CD4-positive, alpha-beta T cell treated with Interleukin-12 subunit alpha and Interleukin-12 subunit beta, for 1 hour (primary cell): ENCODE data around the gene ACSL5.

ENCODE experiments used
- DNase-seq: peaks from one replicate; pipeline ENCODE4 v3.0.0-alpha.2; 2020

ACSL5 gene

GRCh38 chr10:112373912-112374338 lies at the start of gene ACSL5:
Gene ACSL5, plus strand, starts transcription at chr10:112374116. Its CDS starts 20,831 bp downstream, at chr10:112394947.
- no peak for DNase-seq

- no peak for DNase-seq
Observed at GRCh38 chr10:112327678-112328077, 46.2 kb upstream of the ACSL5 start.

- DNase-seq = no peak
Observed at GRCh38 chr10:112330162-112330561, 43.8 kb upstream of the ACSL5 start.

GRCh38 chr10:112330607-112331160 lies 43.2 kb upstream of the ACSL5 start:
- DNase-seq = no peak

GRCh38 chr10:112332022-112332421 lies 41.9 kb upstream of the ACSL5 start:
- no peak for DNase-seq

- no peak for DNase-seq
Observed at GRCh38 chr10:112332509-112333228, 41.2 kb upstream of the ACSL5 start.

GRCh38 chr10:112333452-112333851 lies 40.5 kb upstream of the ACSL5 start:
- DNase-seq = no peak

GRCh38 chr10:112335111-112335867 lies 38.6 kb upstream of the ACSL5 start:
- DNase-seq = no peak

- DNase-seq = no peak
Observed at GRCh38 chr10:112335868-112336265, 38.0 kb upstream of the ACSL5 start.

- DNase-seq = no peak
Observed at GRCh38 chr10:112336556-112337201, 37.2 kb upstream of the ACSL5 start.

GRCh38 chr10:112338957-112339356 lies 35.0 kb upstream of the ACSL5 start:
- DNase-seq = no peak

- DNase-seq = no peak
Observed at GRCh38 chr10:112340601-112341000, 33.3 kb upstream of the ACSL5 start.

- no peak for DNase-seq
Observed at GRCh38 chr10:112343056-112343806, 30.7 kb upstream of the ACSL5 start.

- no peak for DNase-seq
Observed at GRCh38 chr10:112344261-112344660, 29.7 kb upstream of the ACSL5 start.

- DNase-seq = no peak
Observed at GRCh38 chr10:112345202-112345601, 28.7 kb upstream of the ACSL5 start.

GRCh38 chr10:112345743-112346142 lies 28.2 kb upstream of the ACSL5 start:
- DNase-seq = no peak

GRCh38 chr10:112346774-112347173 lies 27.1 kb upstream of the ACSL5 start:
- DNase-seq = no peak

- DNase-seq = no peak
Observed at GRCh38 chr10:112347709-112348671, 25.9 kb upstream of the ACSL5 start.

- no peak for DNase-seq
Observed at GRCh38 chr10:112348759-112349158, 25.2 kb upstream of the ACSL5 start.

- DNase-seq = no peak
Observed at GRCh38 chr10:112349521-112350085, 24.3 kb upstream of the ACSL5 start.

GRCh38 chr10:112351146-112351545 lies 22.8 kb upstream of the ACSL5 start:
- DNase-seq = no peak
